Astrocyte of the hippocampus (primary cell): ENCODE results near the gene AIG1.
A peak's percentile ranks its signal among the peaks of the same experiment; 100 is the strongest.

ENCODE experiments used
- DNase-seq: peaks from one replicate; pipeline ENCODE4 v3.0.0; 2011; ENCODE audit warnings: low read depth, low spot score

Gene AIG1

DNA sequence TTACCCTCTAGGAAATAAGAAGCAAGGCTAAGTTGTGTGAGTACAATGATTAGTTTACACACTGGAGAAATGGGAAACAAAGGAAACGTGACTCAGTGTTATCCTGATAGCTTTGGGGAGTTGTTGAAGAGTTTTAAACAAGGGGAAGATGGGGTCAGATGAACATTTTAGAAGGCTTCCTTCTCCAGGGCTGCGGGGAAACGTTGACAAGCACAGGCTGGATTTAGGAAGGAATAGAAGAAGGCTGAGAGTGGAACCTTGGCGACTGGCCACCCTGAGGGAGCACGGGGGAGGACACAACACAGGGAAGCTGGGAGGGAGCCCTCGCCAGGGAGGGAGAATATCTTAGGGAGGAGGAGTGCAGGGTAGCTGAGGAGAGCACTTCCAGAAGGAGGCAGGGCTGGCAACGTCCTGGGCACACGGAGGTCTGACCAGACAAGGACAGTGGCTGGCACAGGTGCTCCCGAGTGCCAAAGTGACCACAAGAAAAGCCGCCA, 134.7 kb downstream of the AIG1 start:
- DNase-seq: no peak

DNA sequence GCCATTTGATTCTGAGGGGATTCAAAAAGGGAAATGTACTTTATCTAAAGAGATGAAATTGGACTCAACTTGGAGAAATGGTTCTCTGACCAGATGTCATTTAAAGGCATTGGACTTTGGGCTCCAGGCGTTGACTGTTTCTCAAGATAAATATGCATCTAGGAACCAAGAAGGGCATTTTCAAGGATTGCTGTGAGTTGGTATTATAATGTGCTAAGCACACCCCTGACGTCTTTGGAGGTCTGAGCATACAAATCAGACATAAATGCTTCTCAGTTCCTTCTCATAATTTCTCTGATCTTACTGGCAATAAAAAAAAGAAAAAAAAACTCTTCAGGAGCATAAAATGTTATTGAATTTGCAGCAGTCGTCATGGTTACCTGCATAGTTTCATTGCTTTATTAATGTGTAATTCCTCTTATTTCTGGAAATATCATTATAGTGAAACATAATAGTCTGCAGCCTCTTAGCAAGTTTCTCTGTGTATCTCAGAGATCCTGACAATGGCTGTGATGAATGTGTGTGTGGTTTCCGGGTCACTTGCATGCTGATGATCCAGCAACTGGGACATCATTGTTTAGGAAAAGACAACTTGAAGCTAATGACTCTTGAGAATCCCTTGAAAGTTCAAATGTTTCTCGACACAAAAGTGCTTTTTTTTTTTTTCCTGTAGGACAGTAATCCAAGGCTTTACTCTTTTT, 136.0 kb downstream of the AIG1 start:
- peak; percentile 15 for DNase-seq

DNA sequence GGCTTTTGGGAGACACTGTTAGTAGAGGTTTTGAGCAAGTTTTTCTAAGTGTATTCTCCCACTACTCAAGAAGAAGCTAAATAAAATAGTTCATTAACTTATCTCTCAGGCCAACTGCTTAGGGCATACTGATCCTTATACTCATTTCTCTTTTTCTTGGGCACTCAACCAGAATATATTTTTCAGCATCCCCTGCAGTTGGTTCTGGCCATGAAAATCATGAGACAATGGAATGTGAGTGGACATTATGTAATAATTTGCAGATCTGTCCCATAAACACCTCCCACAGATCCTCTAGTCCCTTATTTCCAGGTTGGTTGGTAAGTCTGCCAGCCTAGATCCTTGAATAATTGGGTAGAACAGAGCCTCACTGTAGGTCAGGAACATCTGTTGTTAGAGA, 136.7 kb downstream of the AIG1 start:
- peak; percentile 18 for DNase-seq

DNA sequence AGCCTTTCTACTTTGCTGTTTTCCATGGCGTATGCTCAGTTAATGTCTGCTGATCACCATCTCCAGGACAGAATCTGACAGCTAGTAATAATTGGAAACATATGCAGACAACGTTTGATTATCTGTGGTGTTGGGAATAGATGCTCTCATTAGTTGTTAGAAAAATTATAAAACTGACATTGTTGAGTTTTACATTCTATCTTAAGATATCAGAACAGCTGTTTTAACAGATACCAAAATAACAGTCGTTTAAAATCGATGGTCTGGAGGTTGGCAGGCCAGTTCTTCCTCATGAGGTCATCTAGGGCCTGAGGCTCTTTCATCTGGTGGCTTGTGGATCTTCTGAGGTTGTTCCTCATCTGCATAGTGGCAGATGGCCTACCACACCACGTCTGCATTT, 137.6 kb downstream of the AIG1 start:
- no peak for DNase-seq

DNA sequence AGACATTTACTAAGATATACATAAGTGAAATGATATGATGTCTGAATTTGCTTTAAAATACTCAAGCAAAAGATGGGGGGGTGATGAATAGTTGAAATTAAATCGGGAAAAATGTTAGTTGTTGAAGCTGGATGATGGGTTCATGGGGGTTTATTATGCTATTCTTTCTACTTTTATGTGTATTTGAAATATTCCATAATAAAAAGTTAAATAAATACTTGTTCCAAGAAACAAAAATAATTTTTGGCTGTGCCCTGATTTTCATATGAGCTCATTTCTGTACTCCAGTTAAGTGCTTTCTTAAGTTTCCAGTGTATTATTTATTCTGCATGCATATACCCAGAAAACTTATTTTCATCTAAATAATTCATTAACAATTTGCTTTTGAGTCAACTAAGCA, 138.6 kb downstream of the AIG1 start:
- no peak for DNase-seq

DNA sequence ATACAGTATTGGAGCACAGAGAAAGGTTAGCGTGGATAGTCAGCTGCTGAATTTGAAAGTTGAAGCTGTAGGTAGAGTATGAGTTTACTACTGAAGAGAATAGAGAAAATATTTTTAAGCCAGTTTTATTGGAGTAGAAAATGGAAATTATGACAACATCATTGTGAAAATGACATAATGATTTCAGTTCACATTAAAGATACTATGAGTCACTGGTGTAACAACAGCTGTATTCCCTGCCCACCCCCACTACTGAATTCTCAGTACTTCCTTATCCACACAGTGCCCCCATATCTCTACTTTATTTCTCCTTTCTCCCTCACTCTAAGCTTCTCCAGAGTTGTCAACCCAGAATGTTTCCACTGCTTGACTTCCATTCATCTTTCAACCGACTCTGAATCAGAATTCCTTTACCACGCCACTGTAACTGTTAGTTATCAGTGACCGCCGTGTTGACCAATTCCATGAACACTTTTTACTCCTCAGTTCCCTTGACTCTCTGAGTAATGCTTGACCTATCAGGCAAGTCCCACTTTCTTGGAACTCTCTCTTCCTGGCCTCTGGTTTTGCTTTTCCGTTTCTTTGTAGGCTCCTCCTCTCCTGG, 139.6 kb downstream of the AIG1 start:
- DNase-seq: no peak

DNA sequence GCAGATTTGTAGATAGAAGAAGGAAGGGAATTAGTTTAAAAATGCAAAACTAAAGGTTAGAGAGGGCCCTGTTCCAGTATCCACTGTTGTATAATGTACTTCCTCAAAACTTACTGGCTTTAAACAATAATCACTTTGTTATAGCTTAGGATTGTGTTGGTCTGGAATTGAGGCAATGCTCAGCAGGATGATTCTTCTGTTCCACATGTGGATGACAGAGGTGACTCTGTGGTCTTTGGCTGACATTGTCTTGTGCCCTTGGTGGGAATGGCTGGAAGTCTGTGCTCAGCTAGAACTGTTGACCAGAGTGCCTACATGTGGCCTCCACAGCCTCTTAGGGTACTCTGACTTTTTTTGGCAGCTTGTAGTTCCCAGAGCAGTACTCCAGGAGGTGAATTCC, 143.4 kb downstream of the AIG1 start:
- DNase-seq: no peak

DNA sequence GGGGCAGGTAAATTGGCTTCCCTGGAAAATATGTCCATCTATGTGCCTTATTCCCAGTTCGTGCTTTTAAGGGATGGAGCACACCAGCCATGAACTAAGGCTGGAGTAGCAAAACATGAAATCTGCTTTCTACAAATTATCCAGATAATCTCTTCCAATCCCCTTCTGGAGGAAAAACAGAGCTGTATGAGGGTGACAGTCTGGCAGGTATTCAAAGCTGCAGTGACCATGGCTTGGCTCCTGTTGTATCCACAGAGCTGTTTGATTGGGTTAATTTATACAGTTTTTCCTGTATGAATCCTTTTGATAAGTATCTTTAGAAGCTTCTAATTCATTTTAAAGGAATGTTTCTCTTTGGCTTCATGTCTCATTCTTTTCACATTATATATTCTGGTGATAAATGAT, 144.4 kb downstream of the AIG1 start:
- no peak for DNase-seq

DNA sequence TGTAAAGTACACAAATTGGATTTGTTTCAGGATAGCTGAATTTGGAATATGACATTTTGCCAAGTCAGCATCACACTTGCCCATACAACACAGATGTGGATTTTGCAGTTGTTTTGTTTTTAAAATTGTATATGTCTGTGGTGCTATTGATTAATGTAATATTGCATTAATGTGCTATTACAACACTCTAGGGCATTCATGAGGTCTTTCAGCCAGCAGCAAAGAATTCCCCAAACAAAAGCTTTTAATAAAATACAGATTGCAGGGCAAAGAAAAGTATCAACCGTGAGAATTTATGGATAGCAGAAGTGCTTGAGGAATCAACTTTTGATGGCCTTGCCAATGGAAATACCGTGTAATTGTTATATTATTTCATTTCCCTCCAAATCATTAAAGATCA, 144.9 kb downstream of the AIG1 start:
- DNase-seq: no peak

DNA sequence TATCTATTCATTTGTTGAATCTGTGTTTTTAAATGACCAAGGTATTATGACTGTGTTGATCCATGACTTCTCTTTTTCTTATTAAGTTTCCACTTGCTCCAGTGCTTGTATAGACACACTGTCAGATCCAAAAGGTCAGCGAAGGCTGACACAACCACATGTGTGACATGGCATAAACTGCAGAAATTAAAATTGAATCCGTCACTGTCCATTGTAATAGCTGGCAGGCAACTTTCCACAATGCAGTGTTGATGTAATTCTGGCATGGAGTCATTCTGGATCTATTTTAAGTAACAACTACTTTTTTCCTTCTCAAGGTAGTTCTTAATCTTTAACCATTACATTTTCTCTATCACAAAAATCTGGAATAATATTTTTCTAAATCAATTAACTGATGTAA, 145.3 kb downstream of the AIG1 start:
- peak; percentile 29 for DNase-seq

DNA sequence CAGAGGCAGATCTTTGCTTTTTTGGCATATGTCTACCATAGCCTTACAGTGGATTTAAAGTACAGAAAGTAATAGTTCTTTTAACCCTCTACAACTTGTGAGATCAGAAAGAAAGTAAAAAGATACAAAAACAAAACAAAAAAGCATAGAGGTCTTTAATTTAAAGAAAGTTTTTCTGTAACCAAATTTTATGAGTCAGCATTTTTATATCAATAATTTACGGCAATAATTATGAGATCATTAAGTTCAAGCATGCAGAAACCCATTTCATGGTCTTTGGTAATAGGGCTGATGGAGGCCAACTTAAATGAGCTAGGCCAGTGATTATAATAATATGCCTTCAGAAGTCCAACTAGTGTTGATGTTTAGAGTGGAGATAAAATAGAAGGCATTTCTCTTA, 145.9 kb downstream of the AIG1 start:
- DNase-seq: no peak

DNA sequence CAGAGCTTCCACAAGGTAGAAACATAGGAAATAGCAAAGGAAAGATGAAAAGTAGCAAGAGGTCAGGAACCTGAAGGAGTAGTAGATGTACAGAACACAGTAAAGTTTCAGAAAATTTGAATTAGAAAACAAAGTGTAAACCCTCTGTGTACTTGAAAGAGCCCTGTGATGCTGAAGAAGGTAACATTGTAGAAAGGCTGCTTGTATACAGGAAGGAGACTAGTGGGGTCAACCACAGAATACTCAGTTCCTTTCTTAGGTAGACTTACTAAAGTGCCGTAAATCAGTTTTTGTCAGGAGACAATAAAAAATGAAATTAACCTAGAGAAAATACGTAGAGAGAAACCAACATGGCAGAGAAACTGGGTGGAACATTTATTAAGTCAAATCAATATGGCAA, 149.7 kb downstream of the AIG1 start:
- no peak for DNase-seq

DNA sequence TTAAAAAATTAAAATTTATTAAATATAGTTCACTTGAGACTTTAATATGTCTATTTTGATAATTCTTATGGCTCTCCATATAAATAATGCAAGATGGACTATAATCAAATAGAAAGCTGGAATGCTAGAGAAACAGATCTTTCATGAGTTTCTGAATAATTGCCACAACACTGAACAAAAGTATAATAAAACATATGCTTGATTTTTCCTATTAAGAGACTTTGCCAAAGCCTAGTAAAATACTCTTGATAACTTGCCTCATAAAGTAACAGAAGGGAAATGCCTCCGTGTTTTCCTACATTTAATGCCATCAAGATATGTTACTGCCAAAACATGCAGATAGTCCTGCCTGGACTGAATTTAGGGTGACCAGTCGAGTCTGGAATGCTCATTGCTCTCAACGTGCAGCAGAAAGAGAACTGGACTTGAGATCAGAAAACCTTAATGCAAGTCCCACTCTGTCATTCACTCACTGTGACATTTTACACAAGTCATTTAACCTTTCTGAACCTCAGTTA, 153.2 kb downstream of the AIG1 start:
- no peak for DNase-seq

DNA sequence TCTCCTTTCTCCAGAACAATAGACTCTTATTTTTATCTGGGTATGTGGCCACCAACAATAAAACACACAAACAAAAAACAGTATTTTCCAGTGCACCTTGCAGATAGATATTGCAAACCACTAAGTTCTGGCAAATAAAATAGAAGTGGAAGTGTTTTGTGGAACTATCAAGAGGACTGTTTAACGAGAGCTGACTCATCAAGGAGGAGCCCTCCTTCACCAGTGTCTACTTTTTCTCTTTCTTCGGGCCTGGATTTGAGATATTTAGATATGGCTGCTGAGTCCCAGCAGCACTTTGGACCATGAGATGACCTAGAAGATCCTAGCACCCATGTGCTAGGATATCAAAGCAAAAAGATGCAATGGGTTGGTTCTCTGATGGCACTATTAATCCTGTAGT, 154.7 kb downstream of the AIG1 start:
- DNase-seq: no peak

DNA sequence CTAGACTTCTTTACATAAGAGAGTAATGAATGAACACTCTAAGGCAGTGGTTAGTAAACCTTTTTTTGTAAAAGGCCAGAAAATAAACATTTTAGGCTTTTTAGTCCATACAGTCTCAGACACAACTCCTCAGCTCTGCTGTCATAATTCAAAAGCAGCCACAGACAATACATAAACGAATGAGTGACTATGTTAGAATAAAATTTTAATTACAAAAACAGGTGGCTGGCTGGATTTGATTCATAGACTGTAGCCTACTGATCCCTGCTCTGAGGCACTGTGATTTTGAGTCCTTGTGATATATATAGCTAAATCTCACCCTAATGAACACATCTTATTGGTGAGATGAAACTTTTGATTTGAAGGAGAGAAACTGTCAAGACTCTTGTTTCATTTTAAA, 155.1 kb downstream of the AIG1 start:
- no peak for DNase-seq

DNA sequence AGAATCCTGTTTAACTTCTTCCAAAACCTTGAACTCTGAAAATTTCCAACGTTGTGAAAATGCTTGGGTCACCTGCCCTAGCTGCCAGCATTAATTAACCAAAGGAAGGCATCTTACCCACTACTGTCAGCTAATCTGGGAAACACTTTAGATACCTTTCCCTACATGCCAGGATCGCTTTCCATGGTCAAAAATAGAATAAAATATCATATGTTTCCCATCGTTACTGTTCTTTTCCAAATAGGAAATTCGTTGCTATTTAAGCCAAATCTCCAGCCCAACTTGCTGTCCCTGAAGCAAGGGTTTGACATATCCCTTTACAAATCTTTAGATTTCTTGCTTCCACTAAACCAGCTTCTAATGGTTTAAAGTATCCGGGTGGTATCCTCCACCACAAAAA, 157.5 kb downstream of the AIG1 start:
- DNase-seq: no peak

DNA sequence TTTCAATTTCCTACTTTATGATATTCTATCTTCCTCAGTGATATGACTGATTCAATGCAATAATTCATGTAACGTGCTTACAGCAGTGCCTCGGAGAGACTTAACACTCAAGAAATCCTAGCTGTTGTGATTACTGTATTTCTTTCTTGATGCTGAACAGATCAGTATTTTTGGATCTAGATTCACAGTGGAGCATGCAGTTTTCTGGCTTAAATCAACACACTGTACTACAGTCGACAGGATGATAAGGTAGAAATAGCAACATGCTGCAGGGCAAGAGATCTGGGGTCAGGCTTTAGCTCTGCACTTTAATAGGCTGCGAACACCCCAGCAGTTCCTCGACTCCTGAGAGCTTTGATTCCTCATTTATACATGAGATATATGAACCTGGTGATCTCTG, 161.0 kb downstream of the AIG1 start:
- no peak for DNase-seq

DNA sequence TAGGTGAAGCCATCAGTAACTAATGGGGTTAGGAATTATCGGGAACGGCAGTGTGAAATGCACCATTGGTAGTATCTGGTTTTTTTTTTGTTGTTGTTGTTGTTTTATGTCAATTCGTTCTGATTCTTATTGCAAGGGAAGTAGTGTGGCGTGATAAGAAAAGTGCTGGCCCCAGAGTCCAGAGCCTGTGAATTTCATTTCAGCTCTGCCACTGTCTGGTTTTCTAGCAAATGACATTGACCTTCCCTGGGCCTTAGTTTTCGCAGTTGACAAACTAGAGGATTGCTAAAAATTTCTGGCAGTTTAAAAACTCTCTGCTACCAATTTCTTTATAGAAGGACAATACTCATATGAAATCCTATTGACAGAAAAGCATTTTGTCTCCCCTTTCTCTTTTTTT, 161.6 kb downstream of the AIG1 start:
- DNase-seq: no peak

DNA sequence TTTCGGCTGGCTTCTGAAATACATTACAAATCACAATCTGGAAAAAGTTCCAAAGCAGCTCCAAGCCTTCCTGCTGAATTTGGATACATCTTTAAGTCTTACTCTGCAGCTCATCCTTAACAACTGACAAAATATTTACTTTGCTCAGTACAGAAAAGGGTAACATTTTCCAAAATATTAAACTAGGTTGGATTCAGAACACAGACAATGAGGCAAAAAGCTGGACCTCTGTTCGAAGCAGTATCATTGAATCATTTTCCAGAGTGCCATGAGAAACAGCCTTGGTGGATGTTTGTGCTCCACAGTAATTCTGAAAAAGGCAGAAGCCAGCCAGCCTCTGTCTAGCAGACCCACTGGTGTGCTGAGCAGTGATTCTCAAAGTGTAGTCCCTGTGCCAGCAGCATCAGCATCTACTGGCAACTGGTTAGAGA, 162.1 kb downstream of the AIG1 start:
- DNase-seq: no peak

DNA sequence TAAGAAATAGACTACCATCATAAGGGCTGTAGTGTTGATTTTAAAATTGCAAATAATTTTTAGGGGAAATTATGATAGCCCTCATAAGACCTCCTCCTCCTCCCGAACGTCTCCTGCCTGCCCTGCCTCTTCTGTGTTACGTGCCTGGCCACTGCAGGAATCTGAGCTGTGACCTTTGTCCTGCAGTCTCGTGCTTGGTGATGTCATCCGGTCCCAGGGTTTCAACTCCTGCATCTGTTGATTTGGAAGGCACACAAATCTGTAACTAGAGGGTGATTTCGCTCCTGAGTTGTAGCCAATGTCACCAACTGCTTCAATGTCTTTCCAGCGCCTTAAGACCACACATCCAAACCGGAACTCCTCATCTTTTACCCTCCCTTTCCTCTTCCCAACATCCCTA, 163.2 kb downstream of the AIG1 start:
- DNase-seq: no peak

DNA sequence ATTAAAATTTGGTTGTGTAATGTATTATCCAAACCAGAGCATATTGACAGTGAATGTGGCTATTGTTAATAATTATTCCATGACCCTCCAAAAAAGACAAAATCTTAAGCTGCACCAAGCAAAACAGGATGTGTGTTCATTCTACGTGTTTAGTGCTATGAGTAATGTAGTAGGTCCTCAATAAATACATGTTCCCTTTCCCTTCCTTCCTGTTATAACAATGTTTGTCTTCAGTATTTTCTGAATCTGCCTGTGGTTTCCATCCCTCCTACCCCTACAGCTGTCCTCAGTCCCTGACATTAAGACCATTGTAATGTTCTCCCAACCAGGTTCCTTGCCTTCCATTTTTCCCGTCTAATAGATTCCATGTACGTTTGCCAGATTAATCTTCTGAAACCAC, 163.8 kb downstream of the AIG1 start:
- no peak for DNase-seq

DNA sequence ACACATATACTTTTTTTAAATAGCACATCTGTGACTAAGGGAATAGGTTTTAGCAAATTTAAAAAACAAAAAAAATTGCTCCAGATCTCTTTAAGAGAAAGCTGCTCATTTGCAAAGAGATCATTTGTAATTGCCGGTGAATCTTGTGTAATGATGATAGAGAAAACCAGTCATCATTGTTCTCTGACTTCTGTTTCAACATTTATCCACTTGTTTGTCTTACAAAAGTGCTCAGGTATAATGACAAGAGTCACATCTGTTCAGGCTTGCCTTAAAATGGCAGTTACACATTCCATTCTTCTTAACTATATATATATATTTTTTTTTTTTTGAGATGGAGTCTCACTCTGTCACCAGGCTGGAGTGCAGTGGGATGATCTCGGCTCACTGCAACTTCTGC, 165.2 kb downstream of the AIG1 start:
- no peak for DNase-seq

DNA sequence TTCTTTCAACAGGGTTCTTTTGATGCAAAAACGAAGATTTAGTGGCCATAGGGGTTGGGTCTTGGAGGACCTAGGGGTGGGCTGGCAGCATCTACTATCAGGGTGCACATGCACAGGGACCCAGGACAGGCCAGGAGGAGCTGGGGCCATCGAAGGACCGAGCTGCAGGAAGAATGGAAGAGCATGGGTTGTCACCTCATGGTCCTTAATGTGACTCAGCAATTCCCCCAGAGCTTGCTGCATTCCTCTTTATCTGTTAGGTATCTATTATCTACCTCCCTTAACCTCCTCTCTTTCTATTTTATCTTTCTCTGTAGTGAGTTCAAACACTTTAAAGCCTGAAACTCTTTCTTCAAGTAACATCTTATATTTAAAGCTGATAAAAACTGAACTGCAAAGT, 167.0 kb downstream of the AIG1 start:
- DNase-seq: no peak
